ENCODE data around the gene DDX6.
"Not testable (repeated sequence)": the region's sequence is repeated elsewhere in the genome, so short reads cannot be mapped to it uniquely, and the experiment has no call there.

Gene DDX6

GRCh38 chr11:118791961-118792569 is 1.1 kb upstream of the DDX6 start:
- no peak for DNase-seq (ENCODE audit: low read depth)

GRCh38 chr11:118790357-118791110 is 430 bp downstream of the DDX6 start:
- peak; percentile 56 for DNase-seq (ENCODE audit: low read depth)

DNA sequence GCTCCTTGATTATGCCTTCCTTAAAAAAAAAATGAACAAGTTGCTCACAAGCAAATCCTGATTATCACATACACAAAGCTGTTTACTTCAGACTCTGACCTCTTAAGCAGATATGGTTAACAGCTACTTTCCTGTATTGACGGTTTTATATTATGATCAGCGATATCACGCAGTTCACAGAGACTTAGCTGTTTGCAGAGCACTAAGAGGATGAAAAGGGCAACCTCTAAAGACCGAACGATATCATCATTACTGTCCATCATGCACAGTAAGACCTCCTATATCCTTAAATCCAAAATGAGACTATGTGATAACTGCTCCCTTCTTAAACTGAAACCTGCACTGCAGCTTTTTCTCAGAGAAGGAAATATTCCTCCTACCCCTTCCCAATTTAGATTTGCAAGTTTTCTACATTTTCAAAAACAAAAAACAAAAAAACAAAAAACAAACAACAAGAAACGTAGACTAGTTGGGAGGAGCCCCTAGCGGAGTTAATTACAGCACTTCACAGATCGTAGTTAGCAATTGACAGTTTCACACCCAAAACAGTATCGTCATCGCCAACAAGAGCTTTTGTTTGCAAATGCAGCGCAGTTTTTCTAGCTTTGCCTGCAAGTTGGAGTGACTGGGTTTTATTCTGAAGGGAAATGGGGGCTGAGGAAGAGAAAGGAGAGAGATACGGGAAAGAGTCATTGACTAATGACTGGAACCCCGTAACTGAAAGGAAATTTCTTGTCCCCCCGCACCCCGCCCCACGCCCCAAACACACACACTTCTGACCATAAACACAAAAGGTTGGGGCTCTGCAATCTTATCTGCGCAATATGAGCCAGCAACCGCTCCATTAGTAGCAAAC is 1.2 kb downstream of the DDX6 start:
- DNase-seq (ENCODE audit: low read depth), result no peak

DNA sequence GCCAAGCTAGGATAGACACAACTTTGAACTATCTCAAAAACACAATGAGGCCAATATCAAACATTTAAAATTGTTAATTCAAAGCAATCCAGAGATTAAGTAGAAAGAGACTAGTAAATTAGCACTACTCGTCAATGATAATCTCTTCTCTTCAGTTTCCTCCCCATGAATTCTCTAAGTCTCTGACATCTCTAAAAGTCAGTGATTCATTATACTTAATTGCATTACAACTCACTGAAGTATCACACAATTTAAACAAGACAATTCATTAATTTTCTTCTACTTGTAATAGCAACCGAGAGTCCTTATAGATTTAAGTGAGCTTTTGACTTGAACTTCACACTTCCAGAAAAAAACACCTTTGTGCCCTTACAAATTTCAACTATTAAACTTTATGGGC is 4.3 kb downstream of the DDX6 start:
- no peak for DNase-seq (ENCODE audit: low read depth)

- no peak for DNase-seq (ENCODE audit: low read depth)
These were observed 5.6 kb downstream of the DDX6 start for GRCh38 chr11:118785362-118785761.

GRCh38 chr11:118783724-118784495 is 7.1 kb downstream of the DDX6 start:
- DNase-seq (ENCODE audit: low read depth), result no peak

- not testable (repeated sequence) for DNase-seq (ENCODE audit: low read depth)
These were observed 7.6 kb downstream of the DDX6 start for GRCh38 chr11:118783324-118783723.

- no peak for DNase-seq (ENCODE audit: low read depth)
These were observed 12.1 kb downstream of the DDX6 start for GRCh38 chr11:118778898-118779297.

GRCh38 chr11:118774032-118774431 is 16.9 kb downstream of the DDX6 start:
- no peak for DNase-seq (ENCODE audit: low read depth)

DNA sequence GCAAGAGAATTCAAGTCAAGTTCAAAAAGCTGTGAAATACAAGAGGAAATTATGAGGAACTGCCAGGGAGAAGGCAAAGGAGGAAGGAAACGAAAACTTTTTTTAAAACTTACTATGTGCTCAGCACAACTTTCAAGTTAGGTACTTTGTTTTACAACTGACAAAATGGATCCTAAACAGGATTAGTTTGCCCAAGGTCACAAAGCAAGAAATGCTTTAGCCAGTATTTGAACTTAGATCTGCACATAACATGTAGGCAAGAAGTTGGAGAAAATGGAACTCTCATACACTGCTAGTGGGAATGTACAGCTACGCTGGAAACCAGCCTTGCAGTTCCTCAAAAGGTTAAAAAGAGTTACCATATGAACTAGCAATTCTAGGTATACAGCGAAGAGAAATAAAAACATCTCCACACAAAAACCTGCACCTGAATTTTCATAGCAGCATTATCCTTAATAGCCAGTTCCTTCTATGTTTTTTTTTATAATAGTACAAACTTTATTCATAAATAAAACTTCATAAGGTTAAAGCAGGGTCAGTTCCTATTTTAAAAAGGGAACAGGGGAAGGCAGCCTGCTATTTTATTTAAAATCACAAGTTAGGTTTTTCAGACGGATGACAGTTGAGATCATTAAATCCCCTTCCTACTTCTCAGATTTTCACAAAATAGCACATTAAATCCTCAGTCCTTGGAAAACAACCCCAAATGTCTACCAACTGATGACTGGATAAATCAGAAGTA is 19.2 kb downstream of the DDX6 start:
- DNase-seq (ENCODE audit: low read depth), result no peak

DNA sequence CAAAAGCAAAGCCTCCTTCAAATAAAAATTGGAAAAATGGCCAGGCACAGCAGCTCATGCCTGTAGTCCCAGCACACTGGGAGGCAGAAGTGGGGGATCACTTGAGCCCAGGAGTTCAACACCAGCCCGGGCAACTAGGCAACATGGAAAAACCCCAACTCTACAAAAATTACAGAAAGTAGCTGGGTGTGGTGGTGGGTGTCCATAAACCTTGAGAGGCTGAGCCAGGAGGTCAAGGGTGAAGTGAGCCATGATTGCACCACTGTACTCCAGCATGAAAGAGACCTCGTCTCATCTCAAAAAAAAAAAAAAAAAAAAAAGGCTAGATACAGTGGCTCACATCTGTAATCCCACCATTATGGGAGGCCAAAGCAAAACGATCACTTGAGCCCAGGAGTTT is 22.3 kb downstream of the DDX6 start:
- DNase-seq (ENCODE audit: low read depth), result no peak

DNA sequence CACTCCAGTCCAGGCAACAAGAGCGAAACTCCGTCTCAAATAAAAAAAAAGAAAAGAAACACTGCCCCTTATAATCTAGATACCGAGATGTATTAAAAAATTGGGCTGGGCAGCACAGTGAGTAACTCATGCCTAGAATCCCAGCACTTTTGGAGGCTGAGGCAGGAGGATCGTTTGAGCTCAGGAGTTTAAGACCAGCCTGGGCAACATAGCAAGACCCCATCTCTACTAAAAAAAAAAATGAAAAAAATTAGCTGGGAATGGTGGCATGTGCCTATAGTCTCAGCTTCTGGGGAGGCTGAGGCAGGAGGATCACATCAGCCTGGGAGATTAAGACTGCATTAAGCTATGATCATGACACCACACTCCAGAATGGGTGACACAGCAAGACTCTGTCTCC is 24.9 kb downstream of the DDX6 start:
- DNase-seq (ENCODE audit: low read depth), result no peak

GRCh38 chr11:118765095-118765691 is 25.8 kb downstream of the DDX6 start:
- DNase-seq (ENCODE audit: low read depth), result not testable (repeated sequence)

GRCh38 chr11:118763041-118763440 is 27.9 kb downstream of the DDX6 start:
- no peak for DNase-seq (ENCODE audit: low read depth)

DNA sequence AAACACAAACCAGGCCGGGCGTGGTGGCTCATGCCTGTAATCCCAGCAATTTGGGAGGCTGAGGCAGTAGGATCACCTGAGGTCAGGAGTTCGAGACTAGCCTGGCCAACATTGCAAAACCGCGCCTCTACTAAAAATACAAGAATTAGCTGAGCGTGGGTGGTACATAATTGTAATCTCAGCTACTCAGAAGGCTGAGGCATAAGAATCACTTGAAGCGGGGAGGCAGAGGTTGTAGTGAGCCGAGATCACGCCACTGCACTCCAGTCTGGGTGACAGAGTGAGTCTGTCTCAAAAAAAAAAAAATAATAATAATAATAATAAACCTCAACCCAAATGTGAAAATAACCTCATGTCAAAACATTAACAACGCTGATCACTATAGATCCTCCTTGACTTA is 29.0 kb downstream of the DDX6 start:
- DNase-seq (ENCODE audit: low read depth), result not testable (repeated sequence)

DNA sequence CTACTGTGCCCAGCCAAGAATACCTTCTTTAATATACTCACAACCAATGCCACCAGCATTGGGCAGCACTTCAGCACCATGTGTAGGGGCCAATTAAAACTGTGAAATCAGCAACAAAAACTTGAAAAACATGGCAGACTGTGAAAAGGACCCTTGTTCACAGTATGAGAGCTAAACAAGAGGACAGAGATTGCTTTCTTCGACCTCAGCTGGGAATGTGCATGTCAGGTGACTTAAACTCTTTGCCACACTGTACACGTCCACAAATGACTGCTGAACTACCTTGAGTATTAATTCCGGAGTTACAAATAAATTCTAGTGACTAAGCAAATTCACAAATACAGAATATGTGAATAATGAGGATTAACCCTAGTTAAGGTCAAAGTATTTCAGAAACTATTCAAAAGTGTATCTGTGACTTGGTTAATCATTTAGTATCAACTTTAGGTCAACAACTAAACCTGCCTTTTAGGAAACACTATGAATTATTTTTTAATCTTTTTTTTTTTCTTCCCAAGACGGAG is 33.0 kb downstream of the DDX6 start:
- DNase-seq (ENCODE audit: low read depth), result no peak

DNA sequence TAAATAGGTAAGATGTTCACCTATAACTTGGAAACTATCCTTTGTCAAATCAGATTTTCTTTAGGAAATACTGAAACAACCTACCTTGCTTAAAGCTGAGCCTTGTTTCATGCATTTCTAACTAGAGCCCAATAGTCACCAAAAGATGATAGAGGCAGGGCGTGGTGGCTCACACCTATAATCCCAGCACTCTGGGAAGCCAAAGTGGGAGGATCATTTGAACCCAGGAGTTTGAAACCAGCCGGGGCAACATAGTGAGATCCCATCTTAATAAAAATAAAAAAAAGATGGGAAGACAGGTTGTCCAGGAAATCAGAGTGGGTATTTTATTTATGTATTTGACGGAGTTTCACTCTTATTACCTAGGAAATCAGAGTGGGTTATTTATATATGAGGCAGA is 38.3 kb downstream of the DDX6 start:
- no peak for DNase-seq (ENCODE audit: low read depth)

GRCh38 chr11:118749429-118749828 is 41.5 kb downstream of the DDX6 start:
- no peak for DNase-seq (ENCODE audit: low read depth)

GRCh38 chr11:118748056-118748455 is 42.9 kb downstream of the DDX6 start:
- DNase-seq (ENCODE audit: low read depth), result no peak

GRCh38 chr11:118746988-118747585 is 43.9 kb downstream of the DDX6 start:
- DNase-seq (ENCODE audit: low read depth), result no peak

All from CMK (cell line).